GM19452 (cell line): ENCODE data around the gene PRKG1.

Experiments
- ATAC-seq: cut with Tn5 transposase; IDR thresholded peaks from one replicate; pipeline ENCODE4 v1.9.1; 2021; ENCODE audit not compliant: unreplicated experiment

The PRKG1 gene

DNA sequence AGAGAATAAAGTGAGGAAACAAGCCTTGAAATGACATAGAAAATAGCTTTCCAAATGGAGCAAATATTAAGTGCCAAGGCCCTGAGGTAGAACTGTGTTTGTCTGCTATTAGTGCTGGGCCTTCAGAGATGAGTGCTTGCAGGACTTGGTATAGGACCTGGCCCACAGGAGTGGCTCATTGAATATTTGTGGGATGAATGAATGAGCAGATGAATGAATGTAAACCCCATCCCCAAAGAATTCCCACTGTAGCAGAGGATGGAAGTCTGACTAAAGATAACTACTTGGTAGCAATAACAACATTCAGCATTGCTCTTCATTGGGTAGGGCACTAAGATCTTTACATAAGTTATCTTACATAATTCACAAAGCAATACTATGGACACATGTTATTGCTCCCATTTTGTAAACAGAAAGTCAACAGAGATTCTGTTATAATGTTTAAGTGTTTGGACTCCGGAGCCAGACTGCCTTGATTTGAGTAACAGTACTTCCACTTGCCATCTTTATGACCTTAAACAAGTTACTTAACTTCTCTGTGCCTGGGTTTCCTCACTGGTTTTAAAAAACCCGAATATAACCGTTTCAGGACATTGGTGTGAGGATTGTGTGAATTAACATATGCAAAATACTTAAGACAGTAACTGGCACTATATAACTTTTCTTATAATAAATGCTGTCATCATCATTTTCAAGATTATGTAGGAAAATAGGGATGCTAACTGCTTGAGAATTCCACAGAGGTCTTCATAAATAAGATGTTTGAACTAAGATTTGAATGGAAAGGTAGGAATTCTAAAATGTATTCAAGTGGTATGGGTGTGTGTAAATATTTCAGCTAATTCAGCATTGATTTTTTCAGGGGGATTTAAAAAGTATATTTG is 141.9 kb downstream of the PRKG1 start:
- no peak for ATAC-seq

DNA sequence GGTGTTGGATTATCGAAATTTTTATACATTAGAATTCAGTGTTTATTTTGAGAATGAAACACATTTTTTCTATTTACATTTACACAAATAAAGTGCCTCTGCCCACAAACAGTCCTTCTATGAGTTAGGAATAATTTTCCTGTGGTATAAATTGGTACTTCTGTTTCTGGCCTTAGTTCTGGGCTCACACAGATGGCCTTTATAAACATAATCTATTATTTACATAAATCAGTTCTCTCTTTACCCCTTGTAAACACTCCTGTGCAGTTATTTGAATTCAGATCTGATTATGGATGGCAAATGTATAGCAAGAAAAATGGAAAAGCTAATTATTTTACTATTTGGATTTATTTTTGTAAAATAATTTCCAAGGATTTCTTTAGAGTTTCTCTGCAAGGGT is 143.2 kb downstream of the PRKG1 start:
- ATAC-seq, result no peak

DNA sequence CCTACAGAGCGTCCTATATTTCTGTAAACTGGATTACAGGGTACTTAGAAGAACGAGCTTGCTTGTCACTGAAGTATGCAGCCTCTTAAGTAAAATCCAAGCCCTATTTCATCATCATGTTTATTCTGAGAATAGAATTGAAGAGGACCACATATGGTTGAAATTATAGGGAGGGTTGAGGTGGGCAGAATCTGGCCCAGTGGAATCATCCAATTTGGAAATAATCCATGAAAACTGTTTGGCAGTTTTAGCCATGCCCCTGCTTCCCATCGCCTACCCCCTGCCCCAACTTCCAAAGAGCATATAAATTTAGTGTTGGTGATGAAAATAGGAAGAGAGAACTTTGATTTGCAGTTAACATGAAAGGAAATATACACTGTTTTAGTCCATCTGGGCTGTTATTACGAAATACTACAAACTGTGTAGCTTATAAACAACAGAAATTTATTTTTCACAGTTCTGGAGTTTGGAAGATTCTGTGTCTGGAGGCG is 150.4 kb downstream of the PRKG1 start:
- ATAC-seq, result no peak

DNA sequence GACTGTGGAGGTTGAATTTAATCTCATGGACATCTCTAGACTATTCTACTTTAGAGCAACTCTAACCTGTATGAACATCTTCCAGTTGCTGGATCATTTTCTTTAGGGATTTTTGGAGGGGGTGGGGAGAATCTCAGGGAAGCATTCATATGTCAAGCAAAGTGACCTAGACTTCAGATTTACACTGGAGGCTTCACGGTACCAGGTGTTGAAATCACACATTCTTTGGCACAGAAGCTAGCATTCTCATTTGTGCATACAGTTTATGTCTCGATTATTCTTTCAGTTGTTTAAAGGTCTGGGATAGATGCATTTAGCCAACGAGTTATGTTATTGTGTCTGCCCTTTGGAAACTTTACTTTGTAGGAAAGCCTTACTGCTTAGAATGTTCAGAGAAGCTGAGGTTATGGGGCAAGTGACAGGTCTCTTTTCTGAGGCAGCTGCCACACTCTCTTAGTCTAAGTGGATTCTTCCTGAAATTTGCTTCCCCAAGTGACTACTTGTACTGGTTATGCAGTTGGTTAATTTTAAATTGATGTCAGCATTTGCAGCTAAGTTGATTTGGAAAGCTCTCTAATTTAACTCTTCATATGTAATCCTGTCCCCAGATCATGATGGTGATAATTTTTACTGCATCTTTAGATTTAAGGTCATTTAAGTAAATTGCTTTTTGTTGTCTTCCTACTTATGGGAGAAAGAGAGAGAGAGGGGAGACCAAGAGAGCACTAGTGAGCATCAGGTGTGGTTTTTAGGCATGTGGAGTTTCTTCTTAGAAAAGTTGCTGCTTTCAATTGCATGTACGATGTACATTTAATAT is 153.8 kb downstream of the PRKG1 start:
- ATAC-seq, result no peak

DNA sequence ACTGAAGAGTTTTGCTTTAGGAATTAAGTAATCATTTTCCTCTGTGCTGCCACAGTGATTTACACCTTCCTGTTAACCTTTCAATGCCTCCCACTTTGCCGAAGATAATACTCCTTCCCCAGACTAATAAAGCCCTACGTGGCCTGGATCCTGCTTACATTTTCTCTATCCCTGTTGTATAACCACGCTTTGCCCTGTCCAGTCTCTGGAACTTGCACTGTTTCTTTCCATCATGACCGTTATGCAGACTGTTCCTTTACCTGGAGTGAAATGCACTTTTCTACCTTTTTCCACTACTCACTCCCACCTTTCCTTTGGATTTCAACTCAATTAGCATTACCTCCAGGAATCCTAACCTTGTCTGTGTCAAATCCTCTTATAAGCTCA is 154.4 kb downstream of the PRKG1 start:
- no peak for ATAC-seq

DNA sequence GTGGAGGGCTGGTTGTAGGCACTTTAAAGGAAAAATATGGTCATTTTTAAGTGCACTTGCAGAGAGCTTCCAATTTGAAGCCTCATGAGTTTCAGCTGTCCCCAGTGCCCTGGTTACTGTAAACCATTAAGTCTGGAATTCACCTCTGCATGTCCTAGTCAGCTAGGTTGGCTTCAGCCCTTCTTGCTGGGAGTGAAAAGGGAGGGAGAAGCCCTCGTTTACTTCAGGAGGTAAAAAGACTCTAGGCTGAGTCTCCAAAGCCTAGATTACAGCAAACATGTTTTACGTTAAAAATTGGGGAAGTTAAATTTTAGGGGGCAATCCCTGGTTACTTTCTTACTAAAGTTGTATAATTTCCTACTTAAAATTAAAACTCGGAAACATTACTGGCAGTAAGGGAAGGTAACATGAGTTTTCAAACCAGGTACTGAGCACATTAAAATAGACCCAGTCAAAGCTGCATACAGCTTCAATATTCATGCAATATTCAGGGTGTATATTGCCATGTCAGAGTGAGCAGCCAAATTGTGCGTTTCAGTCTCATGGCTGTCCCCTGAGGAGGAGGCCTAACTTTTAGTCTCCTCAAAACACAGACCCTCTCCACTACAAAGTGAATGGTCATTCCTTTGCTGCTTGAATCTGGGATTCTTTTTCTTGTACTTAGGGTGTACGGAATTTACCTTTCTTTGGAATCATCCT is 156.7 kb downstream of the PRKG1 start:
- ATAC-seq, result no peak

DNA sequence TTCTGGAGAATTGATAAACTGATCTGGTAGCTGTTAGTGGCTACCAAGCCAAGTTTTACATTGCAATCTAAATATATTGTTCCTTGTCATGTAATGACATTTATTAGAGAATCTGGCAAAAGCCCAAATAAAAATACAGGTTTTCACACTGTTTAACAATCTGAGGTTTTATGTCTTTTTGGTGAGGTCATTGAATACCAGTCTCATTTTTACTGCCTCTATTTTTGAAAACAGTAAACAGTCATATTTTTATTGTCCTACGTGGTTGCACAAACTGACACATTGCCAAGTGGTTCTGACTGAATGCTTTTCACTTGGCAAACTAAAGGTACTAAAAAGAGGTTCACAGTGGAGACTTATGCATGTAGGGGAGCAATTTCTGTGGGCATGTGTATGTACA is 157.5 kb downstream of the PRKG1 start:
- ATAC-seq, result no peak

DNA sequence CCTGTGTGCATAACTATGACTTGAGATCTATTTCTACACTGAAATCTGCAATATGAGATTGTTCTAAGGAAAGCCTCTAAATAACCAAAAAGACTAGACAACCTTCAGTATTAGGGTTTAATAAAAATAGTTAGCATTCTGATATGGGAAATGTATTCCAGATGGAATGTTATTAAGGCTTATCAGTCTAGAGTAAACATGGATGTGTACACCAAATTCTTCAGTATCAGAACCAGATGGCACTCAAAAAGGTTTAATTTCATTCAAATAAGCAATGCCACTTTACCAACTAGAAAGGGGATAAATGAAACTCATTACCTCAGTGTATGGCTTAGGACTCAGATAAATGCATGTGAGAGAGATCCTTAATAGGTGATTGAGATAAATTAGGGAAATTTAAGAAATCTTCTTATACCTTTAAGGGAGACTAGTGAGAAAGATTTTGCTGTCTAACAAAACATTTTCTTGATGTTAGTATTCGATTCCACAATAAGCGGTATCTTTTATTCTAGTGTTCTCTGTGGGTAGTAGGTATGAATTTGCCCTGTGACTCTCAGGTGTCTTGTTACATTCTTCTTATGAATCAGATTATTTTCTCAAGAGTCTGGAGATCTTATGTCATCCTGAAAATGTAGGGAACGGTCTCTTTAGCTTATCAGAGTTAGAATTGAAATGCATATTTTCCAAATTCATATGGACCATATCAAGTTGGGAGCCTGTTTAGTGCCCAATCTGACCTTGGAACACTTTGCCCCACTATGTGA is 159.2 kb downstream of the PRKG1 start:
- no peak for ATAC-seq

DNA sequence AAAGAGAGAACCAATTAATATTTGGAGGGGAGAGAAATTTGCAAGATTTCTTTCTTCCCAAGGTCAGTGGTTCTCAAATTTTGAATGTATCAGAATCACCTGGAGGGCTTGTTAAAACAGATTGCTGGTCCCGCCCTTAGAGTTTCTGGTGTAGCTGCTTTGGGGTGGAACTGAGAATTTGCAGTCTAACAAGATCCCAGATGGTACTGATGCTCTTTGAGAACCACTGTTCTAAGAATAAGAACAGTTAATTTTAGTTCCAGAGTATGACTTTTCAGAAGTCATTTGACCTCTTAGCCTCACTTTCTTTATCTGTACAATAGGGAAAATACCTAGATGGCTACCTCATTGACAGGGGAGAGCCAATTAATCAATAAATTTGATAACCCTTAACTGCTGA is 161.6 kb downstream of the PRKG1 start:
- no peak for ATAC-seq

DNA sequence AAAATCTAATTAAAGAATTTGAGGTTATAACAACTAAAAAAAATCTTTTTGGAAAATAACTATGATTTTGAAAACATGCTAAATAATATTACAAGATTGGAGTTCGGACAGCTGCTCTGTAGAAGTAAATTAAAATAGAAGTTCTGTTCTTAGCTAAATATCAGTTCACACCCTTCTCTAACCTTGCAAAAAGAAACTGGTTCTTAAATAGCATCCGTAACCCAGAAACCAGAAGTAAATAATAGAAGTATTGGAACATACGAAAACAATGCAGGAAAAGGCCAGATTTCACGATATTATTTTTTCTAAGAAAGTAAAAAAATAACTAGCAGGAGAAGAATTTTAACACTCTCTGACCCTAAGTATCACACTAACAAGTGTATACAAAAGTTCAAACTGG is 164.7 kb downstream of the PRKG1 start:
- ATAC-seq, result no peak

DNA sequence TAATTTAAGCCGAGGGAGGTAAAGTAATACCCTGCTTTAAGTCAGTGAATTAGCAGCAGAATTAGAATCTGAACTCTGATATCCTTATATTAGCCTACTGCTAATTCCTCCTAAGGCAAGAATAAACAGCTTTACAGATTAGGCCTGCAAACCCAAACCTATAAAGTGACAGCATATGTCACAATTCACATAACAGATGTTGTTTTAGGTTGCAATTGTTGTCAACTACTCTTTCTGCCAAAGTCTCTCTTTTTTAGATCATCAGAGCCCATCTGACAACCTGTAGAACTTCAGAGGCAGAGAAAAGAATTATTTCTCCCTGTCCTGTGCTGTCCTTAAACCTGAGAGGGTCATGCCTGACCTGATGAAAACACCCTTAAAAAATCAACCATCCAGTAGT is 167.2 kb downstream of the PRKG1 start:
- ATAC-seq, result no peak

DNA sequence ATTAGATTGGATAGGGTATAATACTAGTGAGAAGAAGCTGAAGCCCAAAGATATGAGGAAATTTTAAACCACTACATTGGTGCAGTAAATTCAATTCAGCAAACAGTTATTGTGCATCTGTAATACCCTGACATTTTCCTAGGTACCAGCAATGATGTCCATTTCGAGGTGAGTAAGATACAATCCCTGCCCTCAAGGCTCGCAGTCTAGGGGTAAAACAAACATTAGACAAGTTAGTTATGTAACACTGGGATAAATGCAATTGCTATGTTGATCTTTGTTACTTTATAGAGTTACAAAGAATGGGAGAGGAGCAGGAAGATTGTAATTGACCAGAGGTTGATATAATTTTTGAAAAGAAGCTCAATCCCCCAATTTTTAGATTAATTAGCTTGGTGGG is 168.1 kb downstream of the PRKG1 start:
- no peak for ATAC-seq

DNA sequence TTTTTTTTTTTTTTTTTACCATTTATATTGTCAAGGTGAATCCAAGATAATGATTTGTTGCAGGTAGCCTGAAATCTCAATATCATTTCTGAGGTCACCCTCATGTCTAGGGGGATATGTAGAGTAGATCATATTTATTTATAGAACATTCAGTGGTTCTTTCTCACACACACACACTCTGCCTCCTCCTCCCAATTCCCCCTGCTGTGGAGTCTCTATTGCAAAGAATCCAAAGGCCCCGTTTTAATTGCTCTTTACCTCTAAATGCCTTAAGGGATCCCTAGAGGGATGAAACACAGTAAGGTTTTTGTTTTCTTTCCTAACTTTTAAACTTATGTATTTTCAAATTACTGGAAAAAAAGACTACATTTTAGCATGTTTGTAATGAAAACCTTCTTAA is 170.0 kb downstream of the PRKG1 start:
- no peak for ATAC-seq

DNA sequence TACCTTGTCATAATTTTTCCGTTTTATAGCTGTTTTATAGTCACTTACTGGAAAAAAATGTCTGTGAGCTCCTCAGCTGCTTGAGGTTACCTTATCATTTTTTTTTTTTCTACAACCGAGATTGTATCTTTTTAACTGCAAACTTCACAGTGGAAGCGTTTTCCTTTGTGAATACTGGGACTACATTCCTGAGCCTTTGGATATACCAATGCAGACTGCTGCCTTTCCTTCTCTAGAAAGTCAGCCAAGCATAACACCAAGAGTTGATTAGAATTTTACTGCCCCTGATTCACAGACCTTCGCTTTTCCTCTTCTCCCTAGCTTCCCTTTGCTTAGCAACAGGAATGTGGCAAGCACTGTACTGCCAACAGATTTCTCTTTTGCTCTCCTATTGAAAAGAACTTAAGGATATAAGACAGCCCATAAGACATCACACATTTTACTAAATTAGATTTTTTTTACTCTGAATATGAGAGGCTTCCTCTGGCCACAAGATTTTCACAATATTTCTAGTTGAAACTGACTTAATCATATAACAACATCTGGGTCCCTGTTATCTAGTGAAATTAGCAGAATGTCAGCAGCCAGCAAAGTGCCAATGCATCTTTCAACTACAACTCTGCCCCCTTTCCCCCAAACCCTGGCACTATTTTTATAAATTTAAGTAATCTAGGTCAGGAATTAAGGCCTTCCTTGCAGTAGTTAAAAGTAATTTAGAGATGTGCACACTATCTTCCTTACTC is 170.6 kb downstream of the PRKG1 start:
- ATAC-seq, result no peak

DNA sequence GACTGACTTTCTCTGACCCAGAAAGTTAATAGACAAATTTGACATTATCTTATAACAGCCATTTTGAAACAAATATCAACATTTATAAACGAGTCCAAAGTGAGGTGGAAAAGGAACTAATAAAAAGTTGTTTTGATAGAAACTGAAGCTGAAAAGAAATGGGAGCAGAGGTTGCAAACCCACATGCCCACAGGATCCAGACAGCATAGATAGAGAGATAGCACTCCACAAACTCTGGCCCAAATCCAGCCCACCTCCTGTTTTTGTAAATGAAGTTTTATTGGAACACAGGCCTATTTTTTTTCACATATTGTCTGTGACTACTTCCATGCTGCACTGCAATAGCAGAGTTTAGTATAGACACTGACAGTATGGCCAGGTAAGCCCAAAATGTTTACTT is 171.9 kb downstream of the PRKG1 start:
- ATAC-seq, result no peak

DNA sequence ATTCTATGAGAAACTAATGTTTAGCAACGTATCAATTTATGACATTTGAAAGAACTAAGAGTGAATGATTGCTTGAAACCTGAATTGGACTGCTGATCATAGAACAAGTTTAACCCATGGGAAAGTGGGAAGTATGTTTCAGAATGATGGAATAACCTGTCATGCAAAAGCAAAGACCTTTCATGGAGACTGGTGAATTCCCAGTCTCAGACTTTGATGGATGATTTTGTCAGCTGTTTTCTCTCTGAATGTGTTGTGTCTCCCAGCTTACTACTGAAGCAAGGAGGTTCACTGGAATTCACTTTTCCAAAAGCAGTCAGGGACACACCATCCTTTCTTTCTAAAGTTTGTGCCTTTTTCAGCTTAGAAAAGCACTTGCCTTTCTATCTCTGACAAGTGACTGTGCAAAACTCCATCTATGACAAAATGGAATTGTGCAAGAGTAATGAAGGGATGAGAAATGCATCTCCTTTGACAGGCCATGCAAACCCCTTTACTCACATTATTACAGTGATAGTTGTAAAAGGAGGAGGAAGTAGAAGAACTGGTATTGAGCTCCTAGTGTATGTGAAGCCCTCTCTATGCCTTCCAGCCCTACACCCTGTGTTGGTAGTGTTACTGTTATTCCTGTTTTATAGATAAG is 176.1 kb downstream of the PRKG1 start:
- ATAC-seq, result no peak

DNA sequence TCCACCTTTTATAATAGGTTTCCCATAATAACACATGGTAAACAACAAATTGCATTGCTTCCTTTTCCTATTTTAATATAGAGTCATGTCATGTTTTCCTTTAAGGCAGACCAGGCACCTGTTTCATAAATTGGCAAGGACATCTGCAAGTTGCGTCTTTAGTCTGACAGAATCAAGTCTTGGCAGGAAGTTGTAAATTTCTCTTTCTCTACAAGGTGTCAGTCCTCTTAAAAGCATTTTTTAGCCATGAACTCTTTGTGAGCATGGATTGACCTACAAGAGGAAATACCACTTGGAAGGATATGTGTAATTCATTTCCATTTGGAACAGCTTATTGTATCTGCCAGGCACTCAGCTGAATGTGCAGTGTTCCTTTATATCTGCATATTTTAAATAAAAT is 176.8 kb downstream of the PRKG1 start:
- no peak for ATAC-seq

DNA sequence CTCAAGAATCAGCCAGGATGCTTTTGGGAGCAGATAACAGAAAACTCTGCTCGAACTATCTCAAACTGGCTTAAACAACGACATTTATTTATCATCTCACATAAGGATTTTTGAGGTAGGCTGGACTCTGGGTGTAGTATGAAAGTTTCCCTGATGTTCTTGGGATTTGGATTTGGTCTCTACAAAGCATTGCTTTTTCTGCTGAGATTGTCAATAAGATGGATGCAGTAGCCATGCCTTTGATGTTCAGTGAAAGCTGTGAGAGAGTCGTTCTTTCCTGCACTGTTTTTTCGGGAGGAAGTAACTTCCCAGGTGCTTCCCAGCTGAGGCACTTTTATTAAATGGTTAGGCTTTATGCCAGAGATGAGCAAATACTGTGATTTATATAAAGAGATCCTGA is 181.1 kb downstream of the PRKG1 start:
- no peak for ATAC-seq

DNA sequence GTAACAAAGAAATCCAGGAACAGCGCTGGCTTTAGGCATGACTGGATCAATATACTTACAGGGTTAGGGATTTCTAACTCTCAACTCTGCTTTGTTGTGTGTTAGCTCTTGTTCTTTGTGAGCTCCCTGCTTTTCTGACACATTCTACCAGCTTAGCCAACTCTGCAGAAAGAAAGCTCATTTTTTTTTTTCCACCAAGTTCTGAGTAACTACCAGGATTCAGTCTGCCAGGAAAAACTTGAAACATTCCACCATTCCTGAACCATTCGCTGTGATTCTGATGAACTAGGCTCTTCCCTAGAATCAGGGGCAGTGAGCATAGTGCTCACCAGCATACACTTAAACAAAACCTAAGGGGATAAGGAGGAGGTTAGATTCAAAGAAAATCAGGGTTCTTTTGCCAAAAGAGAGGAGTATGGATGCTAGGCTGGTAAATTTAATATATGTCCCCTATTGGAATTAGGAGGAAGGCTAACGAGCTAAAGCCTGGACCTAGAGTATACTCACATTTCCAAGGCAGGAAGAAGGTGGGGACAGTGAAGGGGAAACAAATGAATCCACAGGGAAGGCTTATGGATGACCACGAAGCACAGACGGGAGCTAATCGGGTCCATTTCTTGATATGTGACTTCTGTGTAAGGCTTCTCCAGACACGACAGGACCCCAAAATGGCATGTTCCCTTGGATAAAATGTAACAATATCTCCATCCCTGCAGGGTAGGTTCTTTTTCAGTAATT is 183.4 kb downstream of the PRKG1 start:
- no peak for ATAC-seq
